ENCODE results near the gene AR.

GRCh38 chrX:67503004-67503403 is 40.8 kb upstream of the AR start:
- no peak for TF ChIP-seq ZNF33B (CRISPR knock-in tag; IDR thresholded peaks at IDR 0.05)
- TF ChIP-seq ZNF580 (CRISPR knock-in tag; IDR thresholded peaks at IDR 0.05; ENCODE audit: borderline replicate concordance, low read depth): no peak
- no peak for TF ChIP-seq MXI1 (IDR thresholded peaks at IDR 0.05; ENCODE audit: borderline replicate concordance, low read depth, low read length)
- no peak for TF ChIP-seq FOXM1 (CRISPR knock-in tag; IDR thresholded peaks at IDR 0.05)
- no peak for TF ChIP-seq REL (CRISPR knock-in tag; conservative IDR thresholded peaks at IDR 0.05)
- TF ChIP-seq DBP (CRISPR knock-in tag; IDR thresholded peaks at IDR 0.05; ENCODE audit: not compliant biosample characterization): no peak
- TF ChIP-seq EED (CRISPR knock-in tag; IDR thresholded peaks at IDR 0.05): no peak
- no peak for TF ChIP-seq ZNF430 (CRISPR knock-in tag; IDR thresholded peaks at IDR 0.05)
- no peak for TF ChIP-seq CREM (IDR thresholded peaks at IDR 0.05)
- TF ChIP-seq CREM (CRISPR knock-in tag; IDR thresholded peaks at IDR 0.05): no peak
- TF ChIP-seq DNMT1 (CRISPR knock-in tag; IDR thresholded peaks at IDR 0.05): no peak
